GM12891 (cell line): Measurements from ENCODE around the gene SLC15A4.

Source experiments
- PAX5 ChIP-seq: IDR thresholded peaks from 2 replicates; pipeline ENCODE4 v1.6.1; 2011; ENCODE audit warnings: low read length, moderate library complexity, mild to moderate bottlenecking; ENCODE audit not compliant: insufficient read depth, severe bottlenecking
- POLR2A ChIP-seq: IDR thresholded peaks from 2 replicates; pipeline ENCODE4 v1.6.1; 2011; ENCODE audit warnings: low read depth, low read length, control low read depth
- POLR2AphosphoS5 ChIP-seq: IDR thresholded peaks from 2 replicates; pipeline ENCODE4 v1.6.1; 2011; ENCODE audit warnings: low read depth, low read length, control low read depth

GRCh38 chr12:128784030-128784760 lies 39.6 kb downstream of the SLC15A4 start:
- TF ChIP-seq POLR2A (no peak), POLR2AphosphoS5 (no peak), PAX5 (no peak)
